ENCODE measurements around the gene HS3ST3A1.

HS3ST3A1 gene

DNA sequence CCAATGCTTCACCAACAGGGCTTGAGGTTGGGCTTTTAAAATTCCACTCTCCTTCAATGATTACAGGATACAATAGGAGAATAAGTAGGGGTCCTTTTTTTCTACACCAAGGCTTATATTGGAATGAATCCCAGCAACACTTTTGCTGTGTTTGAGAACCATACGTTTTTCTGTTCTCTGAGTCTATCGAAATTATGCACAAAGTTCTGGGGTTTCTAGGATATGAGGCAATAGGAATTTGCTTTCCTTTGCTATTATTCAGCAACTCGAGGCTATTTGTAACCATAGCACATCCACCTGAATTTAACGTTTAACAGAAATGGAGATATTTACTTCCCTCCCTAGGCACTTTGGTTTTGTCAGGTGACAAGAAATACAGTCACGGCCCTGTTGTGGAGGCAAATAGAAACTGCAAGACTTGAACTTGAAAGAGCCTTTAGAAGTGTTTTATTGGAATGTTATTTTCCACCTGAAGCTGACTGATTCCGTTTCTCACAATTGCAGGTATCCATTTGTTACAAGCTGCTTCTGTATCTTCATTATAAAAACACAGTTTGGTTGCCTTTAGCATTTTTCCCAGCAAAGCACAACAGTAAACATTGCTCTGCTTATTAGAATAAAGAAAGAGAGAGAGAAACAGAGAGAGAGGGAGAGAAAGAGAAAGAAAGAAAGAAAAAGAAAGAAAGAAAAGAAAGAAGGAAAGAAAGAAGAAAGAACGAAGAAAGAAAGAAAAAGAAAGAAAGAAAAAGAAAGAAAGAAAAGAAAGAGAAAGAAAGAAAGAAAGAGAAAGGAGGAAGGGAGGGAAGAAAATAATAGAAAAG is 109.6 kb downstream of the HS3ST3A1 start:
- DNase-seq (ENCODE audit: low read depth in 2 of 2) = no peak

GRCh38 chr17:13491491-13491890 is 110.2 kb downstream of the HS3ST3A1 start:
- DNase-seq (ENCODE audit: low read depth in 2 of 2) = no peak

- no peak for DNase-seq (ENCODE audit: low read depth in 2 of 2)
Observed at GRCh38 chr17:13490906-13491482, 110.7 kb downstream of the HS3ST3A1 start.

DNA sequence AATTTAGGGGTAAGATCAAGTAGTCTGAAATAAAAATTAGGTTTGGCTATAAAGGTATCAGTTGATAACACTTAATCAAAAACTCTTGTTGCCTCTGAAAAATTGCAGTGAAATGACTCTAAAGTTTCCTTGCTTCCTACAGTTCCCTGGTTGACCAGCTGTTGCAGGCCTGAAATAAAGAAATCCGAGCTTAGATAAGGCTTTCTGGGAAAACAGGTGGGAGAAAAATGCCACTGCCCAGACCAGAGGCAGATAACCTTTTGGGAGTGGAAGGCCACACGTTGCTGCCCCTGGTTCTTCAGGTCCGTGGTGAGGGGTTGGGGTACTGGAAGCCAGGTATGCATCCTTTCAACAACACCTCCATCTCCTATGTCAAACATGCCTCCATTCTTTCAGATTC is 111.3 kb downstream of the HS3ST3A1 start:
- no peak for DNase-seq (ENCODE audit: low read depth in 2 of 2)

GRCh38 chr17:13485327-13485726 is 116.4 kb downstream of the HS3ST3A1 start:
- no peak for DNase-seq (ENCODE audit: low read depth in 2 of 2)

GRCh38 chr17:13484020-13484419 is 117.7 kb downstream of the HS3ST3A1 start:
- no peak for DNase-seq (ENCODE audit: low read depth in 2 of 2)

DNA sequence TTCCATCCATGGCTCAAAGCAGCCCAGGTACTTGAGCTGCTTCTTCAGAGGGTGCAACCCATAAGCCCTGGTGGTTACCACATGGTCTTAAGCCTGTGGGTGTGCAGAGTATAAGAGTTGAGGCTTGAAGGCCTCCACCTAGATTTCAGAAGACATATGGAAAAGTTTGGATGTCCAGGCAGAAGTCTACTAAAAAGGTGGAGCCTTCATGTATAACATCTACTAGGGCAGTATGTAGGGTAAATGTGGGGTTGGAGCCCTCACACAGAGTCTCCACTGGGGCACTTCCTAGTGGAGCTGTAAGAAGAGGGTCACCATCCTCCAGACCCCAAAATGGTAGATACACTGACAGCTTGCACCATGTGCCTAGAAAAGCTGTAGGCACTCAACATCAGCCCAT is 120.9 kb downstream of the HS3ST3A1 start:
- no peak for DNase-seq (ENCODE audit: low read depth in 2 of 2)

GRCh38 chr17:13478326-13478830 is 123.4 kb downstream of the HS3ST3A1 start:
- no peak for DNase-seq (ENCODE audit: low read depth in 2 of 2)

- peak in 1 of 2 experiments; percentile 20 for DNase-seq (ENCODE audit: low read depth in 2 of 2)
Observed at GRCh38 chr17:13477180-13477611, 124.5 kb downstream of the HS3ST3A1 start.

GRCh38 chr17:13476720-13477119 is 125.0 kb downstream of the HS3ST3A1 start:
- DNase-seq (ENCODE audit: low read depth in 2 of 2) = no peak

- DNase-seq (ENCODE audit: low read depth in 2 of 2) = no peak
Observed at GRCh38 chr17:13475574-13476223, 126.0 kb downstream of the HS3ST3A1 start.

DNA sequence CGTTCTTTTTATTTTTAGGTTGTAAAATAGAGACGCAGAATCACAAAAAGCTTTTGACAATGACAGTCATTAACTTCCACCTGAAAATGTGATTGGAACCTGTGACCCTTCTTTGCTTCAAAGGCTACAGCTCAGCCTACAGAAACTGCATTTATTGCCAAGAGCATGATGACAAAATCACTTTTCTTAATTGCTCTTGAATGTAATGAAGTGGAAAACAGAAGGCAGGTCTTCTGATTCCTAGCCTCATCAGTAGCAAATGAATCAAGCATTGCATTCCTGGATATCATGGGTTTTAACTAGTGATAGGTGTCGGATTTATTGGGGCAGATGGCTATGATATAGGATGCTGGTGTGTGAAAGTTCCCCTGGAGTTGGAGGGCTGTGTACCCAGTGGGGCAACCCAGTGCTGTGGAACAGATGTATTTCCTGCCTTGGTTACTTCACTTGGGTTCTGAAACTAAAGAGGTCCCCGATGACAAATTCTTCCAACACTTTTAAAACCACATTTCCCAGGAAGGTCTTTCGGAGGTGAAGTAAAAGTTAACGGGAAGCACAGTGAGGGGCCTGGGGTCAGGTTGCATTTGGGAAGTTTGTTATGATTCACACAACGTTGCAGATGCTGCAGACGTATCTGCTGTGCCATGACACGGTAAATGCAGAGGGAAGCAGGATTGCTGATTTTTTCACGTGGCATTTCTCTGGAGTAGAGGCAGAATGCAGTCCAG is 127.5 kb downstream of the HS3ST3A1 start:
- DNase-seq (ENCODE audit: low read depth in 2 of 2) = peak; percentile 38 to 47

GRCh38 chr17:13465678-13466077 is 136.1 kb downstream of the HS3ST3A1 start:
- DNase-seq (ENCODE audit: low read depth in 2 of 2) = no peak

- DNase-seq (ENCODE audit: low read depth in 2 of 2) = no peak
Observed at GRCh38 chr17:13462673-13463124, 139.0 kb downstream of the HS3ST3A1 start.

DNA sequence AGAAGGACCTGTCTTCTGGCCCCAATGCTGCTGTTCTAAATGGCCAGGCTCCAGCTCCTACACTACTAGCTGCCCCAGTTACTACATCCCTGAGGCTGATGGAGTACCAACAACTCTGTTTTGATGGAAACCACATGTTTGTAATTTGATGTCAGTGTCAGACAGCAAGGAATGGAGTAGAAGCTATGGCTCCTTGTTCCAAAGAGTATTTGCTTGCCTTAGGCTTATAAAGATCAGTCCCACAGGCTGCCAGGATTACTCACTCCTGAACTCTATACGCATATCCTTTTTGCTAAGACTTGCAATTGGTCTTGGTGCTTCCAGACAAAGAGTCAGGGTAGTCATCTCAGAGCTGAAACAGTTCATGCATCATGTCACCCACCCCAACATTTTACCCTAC is 139.6 kb downstream of the HS3ST3A1 start:
- peak; percentile 29 to 38 for DNase-seq (ENCODE audit: low read depth in 2 of 2)

- DNase-seq (ENCODE audit: low read depth in 2 of 2) = no peak
Observed at GRCh38 chr17:13460261-13461000, 141.3 kb downstream of the HS3ST3A1 start.

GRCh38 chr17:13457783-13458182 is 143.9 kb downstream of the HS3ST3A1 start:
- no peak for DNase-seq (ENCODE audit: low read depth in 2 of 2)

Data from fibroblast of skin of left quadriceps (primary cell).